Endothelial cell (in vitro differentiated cells): ENCODE data around the gene SHISA9. TPM values are rescaled to one million over a fixed set of nuclear protein-coding genes. Genes with fewer than 3 reads are reported as not detected.

Experiments
- DNase-seq: peaks from one replicate; pipeline ENCODE4 v3.0.0; 2021; ENCODE audit warnings: low spot score
- H3K27ac Mint-ChIP-seq: one replicate; pipeline ENCODE4 v1.8.0; 2021; ENCODE audit warnings: mixed read lengths, inconsistent platforms; ENCODE audit not compliant: unreplicated experiment
- H3K27me3 Mint-ChIP-seq: one replicate; pipeline ENCODE4 v1.8.0; 2021; ENCODE audit warnings: mild to moderate bottlenecking, moderate library complexity, mixed read lengths, inconsistent platforms; ENCODE audit not compliant: unreplicated experiment
- H3K36me3 Mint-ChIP-seq: one replicate; pipeline ENCODE4 v1.8.0; 2021; ENCODE audit warnings: mild to moderate bottlenecking, low read depth, mixed read lengths, inconsistent platforms; ENCODE audit not compliant: unreplicated experiment
- H3K4me1 Mint-ChIP-seq: one replicate; pipeline ENCODE4 v1.8.0; 2021; ENCODE audit warnings: mild to moderate bottlenecking, mixed read lengths, inconsistent platforms; ENCODE audit not compliant: unreplicated experiment
- H3K4me3 Mint-ChIP-seq: one replicate; pipeline ENCODE4 v1.8.0; 2021; ENCODE audit warnings: mild to moderate bottlenecking, mixed read lengths, inconsistent platforms; ENCODE audit not compliant: unreplicated experiment
- H3K9me3 Mint-ChIP-seq: one replicate; pipeline ENCODE4 v1.8.0; 2021; ENCODE audit warnings: mixed read lengths, inconsistent platforms; ENCODE audit not compliant: unreplicated experiment
- CTCF ChIP-seq: fragments of 200-600 bp; sonication (generic); IDR thresholded peaks from one replicate; pipeline ENCODE4 v1.5.0; 2021; ENCODE audit warnings: antibody characterized with exemption; ENCODE audit not compliant: unreplicated experiment
- total RNA-seq: library from RNA; stranded (reverse); fragmentation: NEBNext Ultra II Directional; extraction: Animal tissue kit (Norgen Biotek cat#: 25700); gene quantifications from one replicate; pipeline ENCODE4 v1.2.1, GENCODE V29; 2021; ENCODE audit not compliant: unreplicated experiment

Gene SHISA9
- total RNA-seq, 1 donor from 2014 or later: 0.49 TPM

- H3K27ac Mint-ChIP-seq: no peak overlapping the region
- no peaks in the 10 kb centered on the region for H3K4me1 Mint-ChIP-seq
- no peaks in the 10 kb centered on the region for H3K9me3 Mint-ChIP-seq
- no peak overlapping the region for H3K4me3 Mint-ChIP-seq
- no peaks in the 10 kb centered on the region for H3K27me3 Mint-ChIP-seq
- no peak for DNase-seq
- no peaks in the 10 kb centered on the region for H3K36me3 Mint-ChIP-seq
- TF ChIP-seq CTCF: no peak
These were observed 343.4 kb downstream of the SHISA9 start for GRCh38 chr16:13244770-13245169.

- H3K4me3 Mint-ChIP-seq: no peak overlapping the region
- TF ChIP-seq CTCF: no peak
- H3K27me3 Mint-ChIP-seq: no peaks in the 10 kb centered on the region
- no peak overlapping the region for H3K27ac Mint-ChIP-seq
- H3K4me1 Mint-ChIP-seq: no peaks in the 10 kb centered on the region
- H3K36me3 Mint-ChIP-seq: no peaks in the 10 kb centered on the region
- DNase-seq: no peak
- H3K9me3 Mint-ChIP-seq: no peaks in the 10 kb centered on the region
These were observed 344.4 kb downstream of the SHISA9 start for GRCh38 chr16:13245713-13246377.

- Mint-ChIP-seq H3K27me3 (no peaks in the 10 kb centered on the region), H3K4me1 (no peaks in the 10 kb centered on the region), H3K4me3 (no peak overlapping the region), H3K27ac (no peak overlapping the region), H3K36me3 (no peaks in the 10 kb centered on the region), H3K9me3 (no peaks in the 10 kb centered on the region)
- no peak for DNase-seq
- no peak for TF ChIP-seq CTCF
These were observed 353.7 kb downstream of the SHISA9 start for GRCh38 chr16:13254998-13255614.

GRCh38 chr16:13262270-13263090 is 361.1 kb downstream of the SHISA9 start:
- H3K9me3 Mint-ChIP-seq: peaks cover 6% of the 10 kb centered on the region
- no peaks in the 10 kb centered on the region for H3K4me1 Mint-ChIP-seq
- H3K36me3 Mint-ChIP-seq: peaks cover 5% of the 10 kb centered on the region
- no peak for TF ChIP-seq CTCF
- peaks cover 2% of the 10 kb centered on the region for H3K27me3 Mint-ChIP-seq
- no peak for DNase-seq
- H3K4me3 Mint-ChIP-seq: no peak overlapping the region
- no peak overlapping the region for H3K27ac Mint-ChIP-seq
